T47D (cell line): ENCODE results near the gene PPP1R37.

Experiments used
- DNase-seq, 2 experiments: peaks; one replicate each; pipeline versions ENCODE4 v3.0.0 to v3.0.0-alpha.2; 2011 to 2012; ENCODE audit warnings: low read depth in 1 of 2, low spot score in 1 of 2
- JUND ChIP-seq: IDR thresholded peaks from 2 replicates; pipeline ENCODE4 v1.6.1; 2012; ENCODE audit warnings: low read depth
- in situ Hi-C: cut with HindIII; loops from 2 replicates; pipeline ENCODE4 v1.10.0; 2016; ENCODE audit warnings: low sequenced_read_pairs, low pct_unique_long_range_greater_than_20kb

The PPP1R37 gene

DNA sequence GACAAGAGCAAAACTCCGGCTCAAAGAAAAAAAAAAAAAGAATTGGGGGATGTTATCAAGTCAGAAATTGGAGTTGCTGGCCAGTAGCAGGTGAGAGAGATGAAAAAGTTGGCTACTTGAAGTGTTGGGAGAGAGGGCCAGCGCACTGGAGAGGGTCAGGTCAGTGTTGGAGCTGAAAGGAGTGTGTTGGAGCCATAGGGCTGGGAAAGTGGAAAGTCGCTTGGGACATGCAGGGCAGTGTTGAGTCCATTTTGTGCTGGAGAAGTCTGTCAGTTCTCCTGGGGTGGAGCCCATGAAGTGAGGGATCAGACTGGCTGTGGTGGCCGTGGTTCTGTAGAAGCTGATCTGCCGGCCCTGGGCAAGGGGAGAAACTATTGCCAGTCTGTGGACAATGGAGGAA is 1.7 kb downstream of the PPP1R37 start:
- in situ Hi-C loops: no loop called here
- DNase-seq: no peak
- no peak for TF ChIP-seq JUND

DNA sequence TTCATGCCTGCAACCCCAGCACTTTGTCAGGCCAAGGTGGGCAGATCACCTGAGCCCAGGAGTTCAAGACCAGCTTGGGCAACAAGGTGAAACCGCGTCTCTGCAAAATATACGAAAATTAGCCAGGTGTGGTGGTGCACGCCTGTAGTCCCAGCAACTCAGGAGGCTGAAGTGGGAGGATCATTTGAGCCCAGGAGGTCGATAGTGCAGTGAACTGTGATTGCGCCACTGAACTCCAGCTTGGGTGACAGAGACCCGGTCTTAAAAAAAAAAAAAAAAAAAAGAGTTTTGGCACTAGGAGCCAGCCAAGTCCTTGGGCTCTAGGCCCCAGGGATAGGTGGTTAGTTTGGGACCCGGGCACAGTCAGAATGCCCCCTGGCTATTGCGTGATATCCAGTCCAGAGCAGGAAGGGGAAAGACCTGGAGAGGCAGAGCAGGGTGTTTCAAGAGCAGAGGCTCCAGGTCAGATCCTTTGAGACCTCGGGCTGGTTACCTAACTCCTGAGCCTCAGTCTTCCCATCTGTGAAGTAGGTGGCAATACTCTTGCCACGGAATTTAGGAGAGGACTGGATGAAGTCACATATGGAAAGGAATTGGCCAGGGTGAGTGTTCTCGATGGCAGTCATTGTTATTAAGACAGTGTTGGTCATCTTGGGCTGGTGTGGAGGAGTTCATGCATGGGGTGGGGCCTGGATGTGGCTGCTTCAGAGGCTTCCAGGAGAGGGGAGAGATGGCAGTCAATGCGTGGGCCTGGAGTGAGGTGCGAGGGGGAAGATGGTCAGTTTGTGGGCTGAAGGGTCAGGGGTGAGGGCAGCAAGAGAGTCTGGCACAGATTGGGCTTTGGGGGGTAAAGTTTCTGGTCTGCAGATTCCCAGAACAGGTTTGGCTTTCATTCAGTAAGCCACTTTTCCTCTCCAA is 2.8 kb downstream of the PPP1R37 start:
- TF ChIP-seq JUND: no peak
- in situ Hi-C loops: no loop called here
- no peak for DNase-seq

DNA sequence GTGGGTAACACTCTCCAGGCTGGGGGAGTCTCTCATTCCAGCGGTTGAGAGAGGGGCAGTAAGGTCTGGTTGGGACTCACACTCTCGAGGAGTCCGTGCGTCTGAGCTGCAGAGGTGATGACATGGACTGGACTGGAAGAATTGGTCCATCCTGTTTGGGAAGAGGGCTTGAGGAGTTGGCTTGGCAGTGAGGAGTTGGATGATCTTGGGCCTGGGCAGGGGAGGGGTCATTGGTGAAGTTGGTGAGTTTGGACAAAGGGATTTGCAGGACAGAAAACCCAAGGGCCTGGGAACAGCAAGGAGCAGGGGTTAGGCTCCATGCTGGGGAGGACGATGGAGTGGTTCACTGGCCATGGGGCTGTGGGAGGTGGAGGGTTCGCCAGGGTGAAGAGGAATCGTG is 3.7 kb downstream of the PPP1R37 start:
- in situ Hi-C loops: no loop called here
- no peak for TF ChIP-seq JUND
- DNase-seq: no peak

DNA sequence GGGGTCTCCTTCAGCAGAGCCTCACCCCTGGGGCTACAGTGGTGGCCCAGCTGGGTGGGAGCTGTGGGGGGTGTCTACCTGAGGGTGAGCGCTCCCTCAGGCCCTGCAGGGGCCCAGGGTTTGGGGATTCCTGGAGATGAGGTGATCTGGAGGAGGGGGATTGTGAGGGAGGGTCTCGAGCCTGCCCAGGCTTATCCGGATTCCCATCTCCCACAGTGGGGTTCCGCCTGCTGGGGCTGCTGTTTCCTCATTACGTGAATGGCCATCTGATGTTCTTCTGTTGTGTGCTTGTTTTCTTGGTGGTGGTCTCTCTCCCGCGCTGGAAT is 4.4 kb downstream of the PPP1R37 start:
- DNase-seq: no peak
- no peak for TF ChIP-seq JUND
- in situ Hi-C loops: no loop called here

DNA sequence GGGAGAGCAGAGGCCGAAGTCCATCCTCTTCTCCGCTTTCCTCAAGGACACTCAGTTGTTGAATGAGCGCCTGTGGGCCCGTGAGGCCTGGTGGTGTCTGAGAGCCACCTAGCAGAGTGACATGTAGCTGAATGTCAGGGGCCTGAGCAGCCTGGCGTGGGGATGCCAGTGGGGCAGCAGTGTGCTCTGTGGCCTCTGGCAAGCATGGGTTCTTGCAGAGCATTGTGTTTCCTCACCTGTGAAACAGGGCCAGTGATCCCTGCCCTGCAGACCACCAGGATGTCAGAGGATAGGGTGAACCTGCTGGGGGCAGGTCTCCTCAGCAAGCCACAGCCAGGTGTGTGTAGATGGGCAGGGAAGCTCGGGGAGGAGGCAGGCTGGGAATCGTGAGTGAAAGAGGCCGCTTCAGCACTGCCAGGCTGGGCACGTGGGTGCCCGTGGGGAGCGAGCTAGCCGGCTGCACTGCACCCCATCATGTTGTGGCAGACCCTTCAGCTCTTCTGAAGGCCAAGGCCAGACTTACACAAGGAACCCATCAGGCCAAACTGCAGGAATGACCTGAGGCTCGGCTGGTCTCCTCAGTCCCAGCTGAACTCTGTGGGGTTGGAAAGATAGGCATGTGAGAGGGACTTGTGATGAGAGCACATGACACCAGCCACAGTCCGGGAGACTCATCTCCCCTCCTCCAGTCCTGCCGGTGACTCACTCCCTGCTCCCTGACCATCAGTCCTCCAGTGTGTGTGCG is 5.0 kb downstream of the PPP1R37 start:
- in situ Hi-C loops: no loop called here
- DNase-seq: no peak
- TF ChIP-seq JUND: no peak

DNA sequence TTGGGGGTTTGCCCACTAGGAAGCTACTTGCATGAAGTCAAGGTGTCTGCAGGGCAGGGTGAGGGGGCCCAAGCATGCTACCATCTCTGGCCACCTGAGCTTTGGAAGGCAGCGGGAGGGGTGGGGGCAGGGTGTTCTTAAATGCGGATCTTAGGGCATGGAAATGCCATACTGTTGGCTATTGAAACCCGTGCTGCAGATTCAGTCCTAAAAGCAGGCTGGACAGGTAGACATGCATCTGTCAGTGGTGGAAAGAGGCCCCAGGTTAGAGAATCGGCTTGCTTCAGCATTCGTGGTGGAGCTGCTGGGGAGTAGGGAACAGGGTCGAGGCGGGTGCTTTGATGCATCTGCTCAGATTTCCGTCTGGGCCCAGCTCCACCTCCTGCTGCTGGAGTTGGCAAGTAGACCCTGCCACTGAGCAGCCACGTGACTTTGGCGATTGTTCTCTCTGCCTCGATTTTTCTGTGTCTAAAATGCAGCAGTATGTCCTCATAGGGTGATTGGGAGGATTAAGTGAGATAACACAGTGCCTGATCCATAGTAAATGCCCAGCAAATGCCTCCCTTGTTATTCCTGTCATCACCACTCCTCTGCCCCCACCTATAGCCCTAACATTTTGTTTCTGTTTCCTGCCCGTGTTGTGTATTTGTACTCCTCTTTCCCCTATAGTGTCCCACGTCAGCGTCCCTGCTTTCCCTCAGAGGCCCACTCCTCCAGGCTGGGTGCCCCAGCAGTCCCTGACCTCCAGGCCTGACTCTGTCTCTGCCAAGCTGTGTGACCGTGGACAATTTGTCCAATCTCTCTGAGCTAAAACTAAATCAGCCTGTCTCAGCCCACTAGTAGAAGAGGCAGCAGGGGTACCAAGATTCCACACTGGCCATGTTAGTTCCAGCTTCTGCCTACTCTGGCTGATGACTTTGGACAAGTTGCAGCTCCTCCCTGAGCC is 5.8 kb downstream of the PPP1R37 start:
- no peak for TF ChIP-seq JUND
- no peak for DNase-seq
- in situ Hi-C loops: no loop called here

DNA sequence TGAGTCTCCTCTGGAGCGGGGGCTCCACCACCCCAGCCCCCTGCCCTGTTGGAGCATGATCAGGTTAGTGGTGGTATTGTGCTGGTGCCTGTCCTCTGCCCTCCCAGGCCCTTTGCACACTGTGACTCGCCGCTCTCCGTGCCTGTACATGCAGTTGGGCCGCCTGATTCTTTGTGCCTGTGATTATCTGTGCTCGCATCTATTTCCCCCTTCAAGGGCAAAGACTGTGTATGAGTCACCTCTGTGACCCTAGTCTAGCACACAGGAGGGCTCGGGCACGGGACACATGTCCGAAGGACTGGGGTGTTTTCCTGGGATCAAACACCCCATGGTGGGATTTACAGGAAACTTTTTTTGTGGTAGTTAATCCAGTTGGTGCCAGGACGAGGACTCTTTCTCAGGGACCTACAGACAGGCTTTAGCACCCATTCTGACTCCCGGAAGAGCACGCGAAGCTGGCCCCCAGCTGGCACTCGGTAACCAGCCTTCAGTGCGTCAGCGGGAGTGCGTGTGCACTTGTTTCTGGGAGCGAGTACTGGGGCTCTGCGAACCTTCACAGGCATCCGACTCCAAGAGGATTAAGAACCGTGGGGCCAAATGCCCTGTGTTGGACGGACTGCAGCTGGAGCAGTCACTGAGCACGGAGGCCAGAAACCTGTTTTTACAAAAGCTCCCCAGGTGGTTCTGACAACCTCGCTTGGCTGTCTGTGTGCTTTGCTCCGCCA is 6.7 kb downstream of the PPP1R37 start:
- TF ChIP-seq JUND: no peak
- no peak for DNase-seq
- in situ Hi-C loops: no loop called here

DNA sequence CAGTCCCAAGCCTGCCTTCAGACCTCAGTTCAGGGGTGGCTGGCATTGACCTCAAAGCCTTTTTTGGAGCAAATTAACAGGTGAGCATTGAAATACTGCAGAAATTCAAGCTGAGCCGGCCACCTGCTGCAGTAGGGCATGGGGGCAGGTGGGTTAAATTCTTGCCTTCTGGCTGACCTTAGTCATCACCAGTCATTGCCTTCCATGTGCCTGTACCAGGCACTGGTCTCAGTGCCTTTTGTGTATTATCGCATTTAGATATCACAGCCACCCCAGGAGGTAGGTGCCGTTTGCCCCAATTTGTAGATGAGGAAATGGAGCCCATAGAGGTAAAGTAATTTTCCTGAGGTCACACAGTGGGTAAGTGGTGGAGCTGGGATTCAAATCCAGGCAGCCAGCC is 7.2 kb downstream of the PPP1R37 start:
- in situ Hi-C loops: no loop called here
- TF ChIP-seq JUND: no peak

DNA sequence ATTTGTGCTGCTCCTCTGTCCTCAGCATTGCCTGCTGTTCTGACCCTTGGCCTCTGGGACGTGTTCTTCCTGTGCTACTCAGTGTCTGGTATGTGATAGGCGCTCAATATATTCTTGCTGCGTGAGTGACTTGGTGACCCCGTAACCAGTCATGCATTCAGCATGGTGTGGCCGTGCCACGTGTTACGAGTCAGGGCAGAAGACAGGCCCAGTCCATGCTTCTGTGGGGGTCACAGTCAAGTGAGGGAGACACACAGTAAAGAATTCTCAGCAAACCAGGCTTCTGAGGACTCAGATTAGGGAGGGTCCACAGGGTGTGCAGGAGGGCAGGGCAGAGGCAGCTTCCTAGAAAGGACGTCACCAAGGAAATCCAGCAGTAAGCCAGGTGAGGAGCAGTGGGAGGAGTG is 7.9 kb downstream of the PPP1R37 start:
- no peak for TF ChIP-seq JUND
- in situ Hi-C loops: no loop called here
- DNase-seq: no peak

More for the DNA sequence above, 7.2 kb downstream of the PPP1R37 start:
- no peak for DNase-seq

DNA sequence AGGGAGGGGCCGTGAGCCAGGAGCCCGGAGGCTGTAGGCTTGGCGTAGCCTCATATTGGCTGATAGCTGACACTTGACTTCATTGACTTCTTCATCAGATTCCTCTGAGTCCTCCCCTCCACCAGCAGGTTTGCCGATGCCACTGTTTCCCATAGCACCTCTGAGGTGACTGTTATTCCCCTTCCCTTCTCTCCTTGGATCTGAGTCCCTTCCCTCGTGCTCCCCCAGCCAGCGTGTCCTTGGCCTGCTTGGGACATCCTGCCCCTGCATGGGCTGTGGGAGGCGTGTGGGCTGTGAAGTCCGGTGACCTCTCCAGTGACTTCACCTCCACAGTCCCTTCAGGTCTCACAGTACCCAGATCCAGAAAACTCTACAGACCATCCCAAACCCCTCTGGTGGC is 8.8 kb downstream of the PPP1R37 start:
- no peak for TF ChIP-seq JUND
- DNase-seq: no peak
- in situ Hi-C loops: no loop called here

DNA sequence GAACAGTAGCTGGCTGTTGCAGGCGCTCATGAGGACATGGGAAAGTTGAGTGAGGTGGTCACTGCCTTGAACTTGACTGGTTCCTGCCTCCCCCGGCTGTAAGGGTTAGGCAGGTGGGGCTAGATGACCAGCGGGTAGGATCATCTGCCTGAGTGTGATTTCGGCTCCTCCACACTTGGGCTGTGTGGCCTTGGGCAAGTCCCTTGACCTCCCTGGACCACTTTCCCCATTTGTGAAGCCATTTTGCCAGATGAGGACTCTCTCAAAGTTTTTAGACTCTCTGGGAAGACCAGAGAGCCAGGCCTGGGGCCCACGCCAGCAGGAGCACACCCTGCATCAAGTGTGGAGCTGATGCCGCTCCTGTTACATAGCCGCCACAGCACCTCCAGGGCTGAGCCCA is 9.5 kb downstream of the PPP1R37 start:
- in situ Hi-C loops: no loop called here
- no peak for TF ChIP-seq JUND
- no peak for DNase-seq

DNA sequence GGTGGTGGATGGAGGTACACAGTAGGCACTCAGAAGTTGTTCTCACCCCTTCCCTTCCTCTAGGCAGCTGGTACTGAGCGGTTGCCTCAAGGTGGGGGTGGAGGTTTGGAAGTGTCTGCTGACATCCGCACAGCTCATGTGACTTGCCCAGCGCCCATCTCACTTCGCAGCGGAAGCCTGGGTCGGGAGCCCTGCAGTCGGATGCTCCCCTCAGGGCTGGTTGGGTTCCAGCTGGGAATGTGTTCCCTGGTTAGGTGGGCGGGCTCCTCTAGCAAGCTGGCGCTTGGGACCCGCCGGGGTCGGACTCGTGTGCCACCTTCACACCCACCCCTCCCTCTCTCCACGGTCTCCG is 10.2 kb downstream of the PPP1R37 start:
- in situ Hi-C loops: no loop called here
- no peak for TF ChIP-seq JUND
- DNase-seq: no peak
